Activated CD4-positive, alpha-beta T cell treated with anti-CD3 and anti-CD28 coated beads for 36 hours (primary cell): ENCODE results near the gene ALAD. TPM values are rescaled to one million over a fixed set of nuclear protein-coding genes. Genes with fewer than 3 reads are reported as not detected.
A peak's percentile ranks its signal among the peaks of the same experiment; 100 is the strongest.
"Not testable (repeated sequence)": the region's sequence is repeated elsewhere in the genome, so short reads cannot be mapped to it uniquely, and the experiment has no call there.

Experiments
- ATAC-seq: fragments of 200-7000 bp; cut with Tn5 transposase; one replicate; pipeline ENCODE4 v1.10.0; 2021; ENCODE audit warnings: mild to moderate bottlenecking, moderate library complexity
- CTCF ChIA-PET: fragments of 350-600 bp; sonication (Branson Sonifier 250); formaldehyde crosslinking; loops from one replicate; lab custom pipeline; 2021; ENCODE audit warnings: antibody characterized with exemption; lab: Charles Lee
- POLR2A ChIA-PET: fragments of 350-600 bp; sonication (Branson Sonifier 250); formaldehyde crosslinking; loops from one replicate; lab custom pipeline; 2021; ENCODE audit warnings: antibody characterized with exemption, inconsistent platforms; lab: Charles Lee
- DNase-seq: peaks from one replicate; pipeline ENCODE4 v3.0.0-alpha.2; 2020
- H3K27ac Mint-ChIP-seq: one replicate; pipeline ENCODE4 v1.8.0; 2021; ENCODE audit warnings: mixed read lengths
- H3K27me3 Mint-ChIP-seq: one replicate; pipeline ENCODE4 v1.8.0; 2021; ENCODE audit warnings: mixed read lengths
- H3K36me3 Mint-ChIP-seq: one replicate; pipeline ENCODE4 v1.8.0; 2021; ENCODE audit warnings: low read depth, mixed read lengths
- H3K4me1 Mint-ChIP-seq: one replicate; pipeline ENCODE4 v1.8.0; 2021; ENCODE audit warnings: mixed read lengths
- H3K4me3 Mint-ChIP-seq: one replicate; pipeline ENCODE4 v1.8.0; 2021; ENCODE audit warnings: mild to moderate bottlenecking, moderate library complexity, mixed read lengths
- H3K9me3 Mint-ChIP-seq: one replicate; pipeline ENCODE4 v1.8.0; 2021; ENCODE audit warnings: low read depth, mixed read lengths
- intact Hi-C, 2 experiments: fragments of 100-400 bp; cut with DNase I in 1 of 2; cut with micrococcal nuclease in 1 of 2; formaldehyde crosslinking; loops; one replicate each; pipeline versions ENCODE4 v1.14.2 to v1.15.1; 2022 to 2024; cut with DNase I, micrococcal nuclease
- total RNA-seq, 2 experiments: library from RNA; stranded (reverse); gene quantifications; one replicate each; pipeline ENCODE4 v1.2.3, GENCODE V29; 2021

ALAD gene
- total RNA-seq, 2 experiments from 2014 or later: 20.2 to 30.1 TPM

DNA sequence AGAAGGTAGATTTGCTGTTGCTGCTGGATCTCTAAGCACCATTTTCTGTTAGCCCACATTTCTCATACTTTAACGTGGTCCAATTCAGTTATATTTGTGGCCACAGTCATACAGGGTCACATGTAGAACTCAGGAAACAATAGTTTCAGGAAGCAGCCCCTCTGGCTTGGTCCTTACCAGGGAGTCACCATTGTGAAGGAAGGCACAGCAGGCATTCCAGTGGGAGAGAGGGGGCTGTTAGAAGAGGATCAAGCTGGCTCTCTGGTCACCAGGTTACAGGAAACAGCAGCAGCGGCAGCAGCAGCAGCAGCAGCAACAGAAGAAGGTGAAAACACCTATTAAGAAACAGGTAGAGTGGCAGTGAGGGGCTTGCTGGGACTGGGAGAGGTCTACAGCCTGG lies 24.0 kb upstream of the ALAD start:
- Mint-ChIP-seq H3K36me3 (no peaks in the 10 kb centered on the region), H3K9me3 (no peaks in the 10 kb centered on the region), H3K27me3 (peaks cover 2% of the 10 kb centered on the region), H3K4me3 (no peak overlapping the region), H3K27ac (no peak overlapping the region), H3K4me1 (no peaks in the 10 kb centered on the region)
- ATAC-seq (no peak), DNase-seq (no peak)
- intact Hi-C loops: no loop called here
- POLR2A ChIA-PET: interaction anchor here (0.9 kb wide), 1 partner anchor 51 kb away, joined by 3 read pairs; no protein-coding TSS in a partner anchor
- CTCF ChIA-PET: interaction anchor here (1.1 to 1.2 kb wide), 2 partner anchors 21 to 233 kb away, joined by 3 to 4 read pairs; no protein-coding TSS in a partner anchor

DNA sequence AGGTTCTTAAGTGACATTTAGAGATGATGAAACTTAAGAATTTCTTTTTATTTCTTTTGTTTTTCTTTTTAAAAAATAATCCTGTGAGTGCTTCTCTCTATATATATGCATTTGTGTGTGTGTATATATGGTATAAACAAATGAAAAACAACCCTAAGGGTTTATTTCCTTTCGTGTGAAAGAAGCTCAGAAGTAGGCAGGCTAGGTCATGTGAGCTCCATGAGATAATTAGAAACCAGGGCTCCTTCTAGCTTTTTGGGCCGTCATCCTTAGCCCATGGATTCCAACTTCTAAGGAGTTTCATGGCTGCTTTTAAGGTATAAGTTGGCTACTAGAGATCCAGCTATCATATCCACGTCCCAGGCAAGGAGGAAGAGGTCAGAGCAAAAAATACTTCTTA lies 20.6 kb upstream of the ALAD start:
- DNase-seq: no peak
- POLR2A ChIA-PET: no interaction called here
- intact Hi-C loops: no loop called here
- H3K9me3 Mint-ChIP-seq: no peaks in the 10 kb centered on the region
- ATAC-seq: no peak
- no peak overlapping the region for H3K27ac Mint-ChIP-seq
- no peak overlapping the region for H3K4me3 Mint-ChIP-seq
- H3K27me3 Mint-ChIP-seq: peaks cover under 1% of the 10 kb centered on the region
- CTCF ChIA-PET: interaction anchor here (1.0 to 1.2 kb wide), 2 partner anchors 111 to 157 kb away, joined by 3 to 5 read pairs; no protein-coding TSS in a partner anchor
- no peaks in the 10 kb centered on the region for H3K36me3 Mint-ChIP-seq
- no peaks in the 10 kb centered on the region for H3K4me1 Mint-ChIP-seq

DNA sequence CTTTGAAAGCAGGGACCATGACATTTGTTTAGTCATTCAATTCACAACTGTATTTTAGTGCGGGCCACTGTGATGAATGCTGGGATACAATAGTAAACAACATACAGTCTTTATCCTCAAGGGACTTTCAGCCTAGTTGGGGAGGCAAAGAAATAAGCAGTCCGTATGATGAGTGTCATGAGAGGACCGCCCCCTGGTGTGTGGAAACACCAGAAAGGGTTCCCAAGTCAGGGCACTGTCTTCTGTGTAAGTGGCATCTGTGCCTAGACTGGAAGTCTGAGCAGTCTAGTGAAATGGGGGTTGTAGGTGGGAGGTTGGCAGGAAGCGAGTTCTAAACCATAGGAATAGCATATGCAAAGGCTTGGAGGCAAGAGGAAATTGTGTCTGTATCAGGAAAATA lies 16.3 kb upstream of the ALAD start:
- DNase-seq: peak; percentile 30
- Mint-ChIP-seq H3K4me1 (no peaks in the 10 kb centered on the region), H3K36me3 (no peaks in the 10 kb centered on the region), H3K9me3 (no peaks in the 10 kb centered on the region), H3K27ac (no peak overlapping the region), H3K27me3 (no peaks in the 10 kb centered on the region), H3K4me3 (no peak overlapping the region)
- POLR2A ChIA-PET: no interaction called here
- intact Hi-C loops: loop anchor here in 1 of 2 experiments (10.0 kb wide), 2 partner anchors 467 to 1167 kb away; partner anchors contain the start of gene ATP6V1G1
- CTCF ChIA-PET: no interaction called here
- no peak for ATAC-seq

DNA sequence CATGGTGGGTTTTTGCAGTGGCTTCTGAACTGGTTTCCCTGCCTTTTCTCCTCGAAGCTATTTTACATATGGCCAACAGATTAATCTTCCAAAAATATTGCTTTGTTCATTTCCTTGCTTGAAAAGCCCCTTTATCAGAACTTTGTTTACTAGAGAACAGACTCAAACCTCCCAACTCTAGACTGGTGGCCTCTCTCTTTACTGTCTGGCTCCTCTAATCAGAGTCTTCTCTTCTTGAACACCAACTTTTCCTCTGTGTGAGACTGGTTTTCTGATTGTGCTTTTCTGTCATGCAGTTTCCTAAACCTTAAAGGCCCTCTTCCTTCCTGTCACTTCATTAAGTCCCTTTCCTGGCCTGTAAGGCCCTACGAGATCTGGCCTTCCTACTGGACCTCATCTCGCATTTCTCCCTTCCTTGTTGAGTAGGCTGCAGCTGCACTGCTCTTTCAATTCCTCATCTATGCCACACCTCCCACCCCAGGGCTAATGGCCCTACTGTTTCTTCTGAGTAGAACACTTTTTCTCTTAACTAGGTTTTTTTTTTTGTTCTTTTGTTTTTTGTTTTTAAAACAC lies 15.2 kb upstream of the ALAD start:
- no peak overlapping the region for H3K4me3 Mint-ChIP-seq
- no peaks in the 10 kb centered on the region for H3K9me3 Mint-ChIP-seq
- no peak overlapping the region for H3K27ac Mint-ChIP-seq
- peaks cover 6% of the 10 kb centered on the region for H3K4me1 Mint-ChIP-seq
- intact Hi-C loops: loop anchor here in 1 of 2 experiments (10.0 kb wide), 2 partner anchors 469 to 1169 kb away; partner anchors contain the start of gene ATP6V1G1
- ATAC-seq (no peak), DNase-seq (no peak)
- no peaks in the 10 kb centered on the region for H3K36me3 Mint-ChIP-seq
- ChIA-PET POLR2A (no interaction called here), CTCF (no interaction called here)
- H3K27me3 Mint-ChIP-seq: no peaks in the 10 kb centered on the region

DNA sequence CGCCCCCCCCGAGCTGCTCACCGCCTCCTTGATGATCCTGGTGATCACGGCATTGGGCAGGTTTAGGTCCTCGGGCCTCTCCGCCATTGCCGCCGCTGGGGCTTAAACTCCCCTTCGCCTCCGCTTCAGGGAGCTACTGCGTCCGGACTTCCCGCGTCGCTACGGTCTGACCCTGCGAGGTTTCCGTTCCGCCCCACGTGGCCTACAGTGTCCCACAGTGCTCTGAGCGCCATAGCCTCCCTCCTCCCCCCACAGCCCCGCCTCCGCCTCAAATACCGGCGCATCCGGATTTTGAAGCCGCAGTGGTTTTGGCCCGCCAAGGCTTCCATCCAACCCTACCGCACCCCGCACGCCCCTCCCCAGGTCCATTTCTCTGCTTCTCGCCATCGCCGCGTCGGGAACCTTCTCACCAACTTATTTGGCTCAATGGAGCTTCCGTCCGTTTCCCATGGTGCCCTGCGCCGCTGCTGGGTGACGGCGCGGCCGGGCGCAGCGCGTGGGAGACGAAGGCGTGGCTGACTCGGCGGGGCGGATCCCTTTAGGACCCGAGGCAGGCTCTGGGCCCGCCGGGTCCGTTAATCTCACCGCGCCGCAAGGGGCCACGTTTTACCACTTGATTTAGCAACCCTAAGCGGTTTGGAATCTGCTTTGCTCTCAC lies 9.3 kb upstream of the ALAD start, which contains the start of the genes C9orf43 and POLE3:
C9orf43 (plus strand) TSS at position 541 of the 658 bp plus-strand sequence. CDS start 2,747 bp downstream, outside the sequence.
POLE3 (minus strand) TSS at position 469 of the 658 bp plus-strand sequence; CDS start at position 87, 382 bp downstream.
- CTCF ChIA-PET: interaction anchor here (0.6 to 3.8 kb wide), 11 partner anchors 11 to 248 kb away, joined by 3 to 38 read pairs (median 7); partner anchors contain the start of genes ALAD, CDC26, FKBP15 and HDHD3
- intact Hi-C loops: loop anchor here (1.0 to 10.0 kb wide), 17 partner anchors 9 to 1174 kb away; partner anchors contain the start of genes ALAD (in 2 of the 2), CDC26 (in 2 of the 2), FKBP15 (in 2 of the 2) and PRPF4 (in 2 of the 2)
- POLR2A ChIA-PET: interaction anchor here (0.5 to 2.6 kb wide), 14 partner anchors 9 to 1085 kb away, joined by 3 to 13 read pairs (median 6); partner anchors contain the start of genes ALAD, CDC26, FKBP15 and PRPF4
- H3K27ac Mint-ChIP-seq: peak within 1 kb of the TSS; percentile 100
- peaks cover 34% of the 10 kb centered on the region for H3K36me3 Mint-ChIP-seq
- peak within 1 kb of the TSS; percentile 98 for H3K4me3 Mint-ChIP-seq
- H3K27me3 Mint-ChIP-seq: no peaks in the 10 kb centered on the region
- H3K9me3 Mint-ChIP-seq: no peaks in the 10 kb centered on the region
- DNase-seq (peak; percentile 98), ATAC-seq (peak; percentile 93)
- H3K4me1 Mint-ChIP-seq: peaks cover 36% of the 10 kb centered on the region

DNA sequence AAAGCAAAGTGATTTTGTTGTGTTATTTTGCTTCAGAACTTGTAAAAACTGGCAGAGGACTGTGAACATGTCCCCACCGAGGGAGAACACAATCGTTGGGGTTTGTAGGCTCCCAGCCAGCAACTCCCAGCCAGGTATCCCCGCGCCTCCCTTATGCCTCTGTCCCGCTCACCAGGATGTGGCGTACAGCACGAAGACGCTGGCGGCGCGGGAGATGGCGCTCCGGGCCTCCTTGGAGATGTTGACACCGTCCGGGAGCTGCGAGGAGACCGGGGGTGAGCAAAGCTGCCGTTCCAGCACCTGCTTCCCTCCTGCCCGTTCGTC lies 8.8 kb upstream of the ALAD start:
- peak; percentile 16 for ATAC-seq
- intact Hi-C loops: loop anchor here (1.0 to 10.0 kb wide), 17 partner anchors 9 to 1175 kb away; partner anchors contain the start of genes ALAD (in 2 of the 2), CDC26 (in 2 of the 2), FKBP15 (in 2 of the 2) and PRPF4 (in 2 of the 2)
- no peaks in the 10 kb centered on the region for H3K9me3 Mint-ChIP-seq
- ChIA-PET POLR2A (interaction anchor here (0.5 to 2.6 kb wide), 14 partner anchors 9 to 1084 kb away, joined by 3 to 13 read pairs (median 6); partner anchors contain the start of genes ALAD, CDC26, FKBP15 and PRPF4), CTCF (interaction anchor here (0.6 to 3.8 kb wide), 11 partner anchors 10 to 1779 kb away, joined by 3 to 38 read pairs (median 7); partner anchors contain the start of genes ALAD, CDC26, DNAJC25 and FKBP15)
- no peaks in the 10 kb centered on the region for H3K27me3 Mint-ChIP-seq
- H3K4me1 Mint-ChIP-seq: peaks cover 36% of the 10 kb centered on the region
- H3K27ac Mint-ChIP-seq: peak overlapping the region; percentile 100
- no peak for DNase-seq
- H3K4me3 Mint-ChIP-seq: peak overlapping the region; percentile 98
- peaks cover 34% of the 10 kb centered on the region for H3K36me3 Mint-ChIP-seq

DNA sequence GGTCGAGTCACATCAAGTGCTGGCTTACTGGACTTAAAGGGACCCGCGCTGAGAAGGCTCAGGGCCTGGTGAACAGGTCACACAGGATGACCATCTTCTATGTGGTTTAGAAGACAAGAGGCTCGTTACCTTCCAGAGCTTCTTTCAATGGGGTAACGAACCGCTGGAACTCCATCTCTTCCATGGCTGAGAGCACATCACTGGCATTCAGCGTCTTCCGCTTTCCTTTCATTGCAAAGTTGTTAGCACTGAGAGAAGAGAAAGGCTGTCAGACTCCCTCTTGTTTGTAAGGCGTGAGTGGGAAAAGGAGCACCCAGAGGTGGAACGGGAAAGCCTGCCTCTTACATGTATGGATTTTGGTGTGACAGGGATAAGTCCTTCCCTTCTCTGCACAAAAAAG lies 8.4 kb upstream of the ALAD start:
- intact Hi-C loops: no loop called here
- Mint-ChIP-seq H3K27me3 (no peaks in the 10 kb centered on the region), H3K36me3 (peaks cover 34% of the 10 kb centered on the region), H3K4me1 (peaks cover 36% of the 10 kb centered on the region), H3K9me3 (no peaks in the 10 kb centered on the region), H3K4me3 (peak overlapping the region; percentile 98), H3K27ac (peak overlapping the region; percentile 100)
- ATAC-seq (no peak), DNase-seq (no peak)
- ChIA-PET CTCF (interaction anchor here (0.6 to 3.8 kb wide), 9 partner anchors 10 to 1778 kb away, joined by 3 to 38 read pairs (median 7); partner anchors contain the start of genes ALAD, CDC26, DNAJC25 and PRPF4), POLR2A (interaction anchor here (0.5 to 2.6 kb wide), 9 partner anchors 9 to 1084 kb away, joined by 3 to 13 read pairs (median 7); partner anchors contain the start of genes ALAD, CDC26, FKBP15 and PRPF4)

DNA sequence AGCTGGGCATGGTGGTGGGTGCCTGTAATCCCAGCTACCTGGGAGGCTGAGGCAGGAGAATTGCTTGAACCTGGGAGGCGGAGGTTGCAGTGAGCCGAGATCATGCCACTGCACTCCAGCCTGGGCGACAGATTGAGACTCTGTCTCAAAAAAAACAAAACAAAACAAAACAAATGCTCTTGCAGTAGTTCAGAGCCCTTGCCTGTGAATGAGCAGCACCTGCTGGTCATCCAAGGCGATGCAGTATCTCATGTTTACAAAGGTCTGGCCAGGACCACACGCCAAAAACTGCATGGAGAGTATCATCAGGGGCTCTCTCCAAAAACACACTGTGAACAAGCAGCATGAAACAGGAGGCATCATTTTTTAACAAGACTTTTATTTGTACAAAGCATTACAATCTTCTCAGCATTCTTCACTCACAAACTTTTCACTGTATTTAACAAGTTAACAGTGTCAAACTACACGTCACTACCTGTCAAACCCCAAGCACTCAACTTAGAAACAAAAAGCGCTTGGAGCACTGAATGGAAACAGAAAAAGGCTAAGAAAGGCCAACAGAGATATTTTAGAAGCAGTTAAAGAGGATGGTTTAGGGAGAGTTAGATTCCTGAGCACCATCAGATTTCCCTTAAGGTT lies 5.9 kb upstream of the ALAD start:
- Mint-ChIP-seq H3K27ac (peak overlapping the region; percentile 70), H3K4me3 (peak overlapping the region; percentile 11), H3K4me1 (peaks cover 35% of the 10 kb centered on the region), H3K36me3 (peaks cover 34% of the 10 kb centered on the region)
- DNase-seq (peak; percentile 78), ATAC-seq (peak; percentile 11)
- H3K27me3 Mint-ChIP-seq, H3K9me3 Mint-ChIP-seq, POLR2A ChIA-PET: not testable (repeated sequence)
- CTCF ChIA-PET: interaction anchor here (0.9 to 2.4 kb wide), 10 partner anchors 56 to 331 kb away, joined by 3 to 14 read pairs (median 4); partner anchors contain the start of genes CDC26, PRPF4 and WDR31
- intact Hi-C loops: loop anchor here (1.0 kb wide), 2 partner anchors 98 to 133 kb away; no protein-coding TSS in a partner anchor

DNA sequence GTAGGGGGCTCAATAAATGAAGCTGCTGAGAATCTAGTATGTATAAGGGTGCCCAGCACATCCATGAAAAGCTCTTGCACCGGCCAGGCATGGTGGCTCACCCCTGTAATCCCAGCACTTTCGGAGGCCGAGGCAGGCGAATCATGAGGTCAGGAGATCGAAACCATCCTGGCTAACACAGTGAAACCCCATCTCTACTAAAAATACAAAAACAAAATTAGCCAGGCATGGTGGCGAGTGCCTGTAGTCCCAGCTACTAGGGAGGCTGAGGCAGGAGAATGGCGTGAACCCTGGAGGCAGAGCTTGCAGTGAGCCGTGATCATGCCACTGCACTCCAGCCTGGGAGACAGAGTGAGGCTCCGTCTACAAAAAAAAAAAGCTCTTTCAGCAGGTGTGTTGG lies 5.3 kb upstream of the ALAD start:
- H3K4me3 Mint-ChIP-seq, ATAC-seq, H3K9me3 Mint-ChIP-seq, H3K27me3 Mint-ChIP-seq, intact Hi-C loops, DNase-seq: not testable (repeated sequence)
- POLR2A ChIA-PET: interaction anchor here (0.7 kb wide), 1 partner anchor 44 kb away, joined by 3 read pairs; no protein-coding TSS in a partner anchor
- peaks cover 35% of the 10 kb centered on the region for H3K4me1 Mint-ChIP-seq
- H3K36me3 Mint-ChIP-seq: peaks cover 34% of the 10 kb centered on the region
- H3K27ac Mint-ChIP-seq: peak overlapping the region; percentile 70
- CTCF ChIA-PET: interaction anchor here (0.7 to 2.1 kb wide), 10 partner anchors 10 to 331 kb away, joined by 3 to 14 read pairs (median 4); partner anchors contain the start of genes CDC26 and PRPF4

DNA sequence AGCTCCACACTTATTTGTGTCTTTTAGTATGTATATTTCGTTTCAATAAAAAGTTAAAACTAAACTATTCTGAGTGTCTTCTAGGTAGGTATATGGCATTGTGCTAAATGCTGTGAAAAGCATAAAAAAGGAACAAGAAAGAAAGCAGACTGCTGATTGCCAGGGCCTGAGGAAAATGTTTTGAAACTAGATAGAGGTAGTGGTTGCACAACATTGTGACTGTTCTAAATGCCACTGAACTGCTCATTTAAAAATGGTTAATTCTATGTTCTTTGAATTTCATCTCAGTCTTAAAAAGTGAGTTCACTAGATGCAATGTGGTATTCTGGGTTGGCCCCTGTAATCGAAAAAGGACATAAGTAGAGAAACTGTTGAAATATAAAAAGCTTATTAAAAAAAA lies 2.6 kb upstream of the ALAD start:
- Mint-ChIP-seq H3K36me3 (peaks cover 18% of the 10 kb centered on the region), H3K4me3 (no peak overlapping the region), H3K27me3 (no peaks in the 10 kb centered on the region), H3K9me3 (no peaks in the 10 kb centered on the region), H3K4me1 (peaks cover 36% of the 10 kb centered on the region), H3K27ac (peak overlapping the region; percentile 47)
- ChIA-PET CTCF (interaction anchor here (0.6 to 4.3 kb wide), 10 partner anchors 10 to 255 kb away, joined by 3 to 37 read pairs (median 4); partner anchors contain the start of genes CDC26 and PRPF4), POLR2A (no interaction called here)
- ATAC-seq: no peak
- DNase-seq: no peak
- intact Hi-C loops: no loop called here
